B cell (primary cell): ENCODE data around the gene SNPH.

Experiments used
- CTCF ChIP-seq: fragments of 200-600 bp; IDR thresholded peaks from one replicate; pipeline ENCODE4 v1.8.0; 2022; ENCODE audit warnings: antibody characterized with exemption, mild to moderate bottlenecking
- EZH2 ChIP-seq: IDR thresholded peaks from 2 replicates; pipeline ENCODE4 v1.6.1; 2012; ENCODE audit warnings: borderline replicate concordance, low read depth, mild to moderate bottlenecking, moderate library complexity, low read length; ENCODE audit not compliant: insufficient read depth, poor library complexity, severe bottlenecking

- TF ChIP-seq CTCF (no peak), EZH2 (no peak)
These were observed 79.6 kb downstream of the SNPH start for GRCh38 chr20:1345756-1346093.
